ENCODE data around the gene HOXD9. TPM values are rescaled to one million over a fixed set of nuclear protein-coding genes. Genes with fewer than 3 reads are reported as not detected.

HOXD9 gene
- total RNA-seq, 1 donor from 2014 or later, result 4.7 TPM

DNA sequence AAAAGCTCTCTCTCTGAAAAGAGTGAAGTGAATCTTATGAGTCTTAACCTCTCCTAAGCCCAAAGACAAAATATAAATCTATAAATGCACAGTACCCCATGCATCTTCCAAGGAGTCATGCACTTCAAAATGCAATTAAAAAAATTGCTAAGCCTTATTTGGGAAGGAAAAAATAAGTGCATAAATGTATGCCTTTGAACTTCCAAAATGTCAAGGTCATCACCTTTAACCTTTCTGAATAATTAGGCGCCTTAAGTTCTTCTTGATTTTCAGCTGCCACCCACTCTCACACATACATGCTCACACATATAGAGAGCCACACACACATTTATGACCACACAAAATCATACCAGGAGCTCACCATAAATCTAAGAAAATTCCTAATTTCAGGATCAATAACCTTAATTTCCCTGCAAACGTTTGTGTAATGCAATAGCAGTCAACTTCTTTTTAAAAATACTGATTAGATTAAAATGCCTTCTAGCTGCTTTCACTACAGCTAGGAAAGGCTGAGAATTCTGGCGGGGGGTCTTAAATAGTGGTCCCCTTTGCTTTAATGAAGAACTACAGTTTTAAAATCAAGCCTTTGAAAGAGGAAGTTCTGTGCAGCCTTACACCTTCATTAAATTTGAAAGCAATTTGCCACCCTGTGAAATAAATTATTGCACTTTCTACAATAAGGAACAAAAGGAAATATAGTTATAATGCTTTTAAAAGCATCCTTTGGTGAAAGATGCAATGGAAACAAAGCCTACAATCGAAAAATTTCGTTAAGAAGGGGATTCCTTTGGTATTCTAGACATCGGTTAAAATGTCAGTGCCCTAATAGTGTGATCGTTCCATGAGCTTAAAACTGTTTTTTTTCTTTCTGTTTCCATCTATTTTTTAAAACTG is 11.9 kb upstream of the HOXD9 start:
- DNase-seq, result no peak

DNA sequence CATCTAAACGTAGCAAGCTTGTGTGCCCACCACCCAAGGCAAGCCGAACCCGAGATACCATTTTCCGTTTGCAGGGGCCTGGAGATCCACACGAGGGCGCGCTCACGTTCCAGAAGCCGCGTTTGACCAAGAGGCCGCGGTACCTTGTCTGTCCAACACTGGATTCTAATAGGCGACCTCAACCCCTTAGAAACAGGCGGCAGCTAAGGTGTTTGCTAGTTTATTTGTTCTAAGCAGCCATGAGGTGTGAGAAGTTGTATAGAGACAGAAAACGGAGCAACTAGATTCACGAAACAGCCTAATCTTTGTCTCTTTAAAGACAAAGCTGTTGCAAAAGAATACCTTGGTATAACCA is 11.2 kb upstream of the HOXD9 start:
- DNase-seq, result no peak

DNA sequence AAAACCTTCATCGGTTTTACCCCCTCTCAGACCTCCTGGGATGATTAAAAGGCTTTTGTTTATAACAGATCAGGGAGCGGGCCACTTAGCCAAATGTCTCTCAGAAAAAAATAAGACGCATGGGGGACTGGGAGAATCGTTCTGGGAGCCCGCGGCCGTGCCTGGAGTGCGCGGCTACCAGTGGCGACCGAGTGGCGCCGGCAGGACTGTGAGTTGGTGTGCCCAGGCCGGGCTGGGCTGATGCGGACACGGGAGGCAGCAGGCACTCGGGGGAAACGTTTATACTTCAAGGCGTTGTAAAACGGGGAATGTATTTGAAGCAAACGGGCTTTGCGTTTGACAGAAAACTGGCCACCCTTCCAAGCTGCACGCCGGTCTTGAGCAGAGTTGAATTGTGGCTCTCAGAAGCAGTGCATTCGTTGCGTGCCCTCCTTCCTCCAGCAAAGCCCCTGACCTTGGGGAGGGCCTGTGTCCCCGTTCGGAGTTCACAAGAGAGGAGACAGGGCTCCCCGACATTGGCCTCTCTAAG is 10.6 kb upstream of the HOXD9 start:
- DNase-seq, result no peak

DNA sequence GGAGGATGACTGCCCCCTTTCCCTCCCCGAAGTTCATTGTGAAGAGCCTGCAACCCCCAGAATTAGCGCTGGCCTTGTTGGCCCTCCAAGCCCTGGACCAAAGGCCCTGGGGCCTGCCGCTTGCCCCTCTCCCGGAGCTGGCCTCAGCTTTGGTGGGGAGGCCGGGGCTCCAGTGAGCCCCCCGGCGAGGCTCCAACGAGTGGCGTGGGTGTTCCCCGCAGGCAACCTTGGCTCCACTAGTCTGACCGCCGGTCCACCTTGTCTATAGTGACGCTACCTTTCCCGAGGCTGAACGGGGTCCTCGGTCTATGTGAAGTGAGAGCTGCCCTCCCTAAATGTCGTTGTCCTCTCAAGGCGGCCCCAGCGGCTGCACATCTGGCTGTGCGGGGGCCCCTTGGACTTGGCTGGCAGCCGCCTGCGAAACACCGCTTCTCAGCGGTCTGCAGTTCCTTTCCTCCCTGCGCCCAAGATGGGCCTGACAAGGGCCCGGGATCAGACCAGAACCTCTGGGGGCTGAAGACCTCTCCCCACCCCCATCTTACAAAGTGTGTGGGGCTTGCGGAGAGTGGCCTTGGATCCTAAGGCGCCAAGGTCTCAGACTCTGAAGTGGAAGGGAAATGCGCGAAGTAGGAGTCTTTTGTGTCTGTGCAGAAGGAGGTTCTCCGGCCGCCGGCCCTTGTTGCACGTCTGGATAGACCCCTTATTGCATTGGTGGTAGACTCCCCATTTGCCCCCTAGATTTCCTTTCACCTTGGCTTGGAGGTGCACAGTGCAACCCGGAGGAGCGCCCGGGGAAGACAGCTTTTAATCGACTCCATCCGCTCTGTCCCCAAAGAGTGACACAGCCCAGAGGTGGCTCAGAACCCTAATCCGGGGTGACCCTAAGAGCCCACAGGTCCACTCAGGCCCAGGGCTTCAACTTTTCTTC is 9.9 kb upstream of the HOXD9 start:
- no peak for DNase-seq

DNA sequence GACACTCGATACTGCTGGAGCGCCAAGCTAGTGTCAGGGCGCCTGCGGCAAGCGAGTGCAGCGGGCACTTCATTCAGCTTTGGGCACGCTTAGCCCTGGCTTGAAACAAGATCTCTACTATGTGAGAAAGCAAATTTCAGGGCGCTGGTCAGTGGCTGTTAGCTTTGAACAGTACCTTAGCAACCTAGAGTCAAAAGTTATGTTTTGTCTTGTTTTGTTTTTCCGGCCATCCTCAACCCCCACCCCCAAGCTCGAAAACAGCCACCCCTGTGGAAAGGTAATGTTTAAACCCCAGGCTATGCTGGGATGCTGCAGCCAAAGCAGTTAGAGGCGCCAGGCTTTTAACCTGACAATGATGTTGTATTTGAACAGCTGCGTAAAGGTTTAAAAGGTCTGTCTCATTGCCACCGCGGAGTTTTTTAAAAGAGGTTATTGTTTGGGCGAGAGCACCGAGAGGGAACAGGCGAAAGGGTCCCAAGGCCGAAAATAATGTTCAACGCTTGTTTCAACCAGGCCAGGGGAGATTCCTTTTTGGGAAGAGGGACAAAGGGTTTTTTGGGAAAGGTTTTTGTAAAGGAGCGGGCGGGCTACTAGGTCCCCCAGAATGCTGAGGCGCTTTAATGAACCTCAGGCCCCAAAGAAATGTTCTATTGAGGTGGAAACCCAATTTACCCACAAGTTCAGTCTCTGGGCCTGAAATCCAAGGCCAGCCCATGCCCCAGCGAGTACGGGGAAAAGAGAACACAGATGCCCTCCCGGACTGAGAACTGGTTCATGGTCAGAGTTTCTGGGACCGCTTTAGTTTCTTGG is 8.2 kb upstream of the HOXD9 start:
- no peak for DNase-seq

DNA sequence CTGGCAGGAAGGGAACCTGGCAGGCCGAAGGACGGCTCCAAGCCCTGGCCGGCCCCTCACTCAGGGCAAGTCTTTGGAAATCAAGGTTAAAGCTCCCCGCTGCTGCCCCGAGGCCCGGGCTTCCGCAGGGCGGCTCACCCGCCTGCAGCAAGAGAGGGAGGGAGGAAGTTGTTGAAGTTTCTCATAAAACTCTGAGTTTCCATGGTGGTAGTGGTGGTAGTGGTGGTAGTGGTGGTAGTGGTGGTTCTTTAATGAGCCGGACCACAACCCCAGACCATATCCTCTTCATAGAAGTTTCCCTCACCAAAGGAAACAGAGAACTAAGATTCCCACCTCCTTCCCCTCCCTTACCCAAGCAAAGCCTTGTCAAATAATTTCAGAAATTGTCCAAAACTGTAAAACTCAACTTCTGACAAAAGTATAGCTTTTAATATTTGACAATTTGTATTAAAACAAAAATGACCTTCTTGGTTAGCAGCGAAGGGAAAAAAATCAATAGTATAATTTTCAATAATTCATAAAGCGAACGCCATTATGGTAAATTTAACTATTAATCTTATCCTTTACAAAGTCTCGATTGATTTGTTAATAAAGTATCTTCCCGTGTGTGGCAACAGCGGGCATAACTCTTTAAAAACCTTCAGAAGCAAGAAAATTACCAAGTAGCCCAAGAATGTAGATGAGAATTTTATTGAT is 7.4 kb upstream of the HOXD9 start:
- no peak for DNase-seq

DNA sequence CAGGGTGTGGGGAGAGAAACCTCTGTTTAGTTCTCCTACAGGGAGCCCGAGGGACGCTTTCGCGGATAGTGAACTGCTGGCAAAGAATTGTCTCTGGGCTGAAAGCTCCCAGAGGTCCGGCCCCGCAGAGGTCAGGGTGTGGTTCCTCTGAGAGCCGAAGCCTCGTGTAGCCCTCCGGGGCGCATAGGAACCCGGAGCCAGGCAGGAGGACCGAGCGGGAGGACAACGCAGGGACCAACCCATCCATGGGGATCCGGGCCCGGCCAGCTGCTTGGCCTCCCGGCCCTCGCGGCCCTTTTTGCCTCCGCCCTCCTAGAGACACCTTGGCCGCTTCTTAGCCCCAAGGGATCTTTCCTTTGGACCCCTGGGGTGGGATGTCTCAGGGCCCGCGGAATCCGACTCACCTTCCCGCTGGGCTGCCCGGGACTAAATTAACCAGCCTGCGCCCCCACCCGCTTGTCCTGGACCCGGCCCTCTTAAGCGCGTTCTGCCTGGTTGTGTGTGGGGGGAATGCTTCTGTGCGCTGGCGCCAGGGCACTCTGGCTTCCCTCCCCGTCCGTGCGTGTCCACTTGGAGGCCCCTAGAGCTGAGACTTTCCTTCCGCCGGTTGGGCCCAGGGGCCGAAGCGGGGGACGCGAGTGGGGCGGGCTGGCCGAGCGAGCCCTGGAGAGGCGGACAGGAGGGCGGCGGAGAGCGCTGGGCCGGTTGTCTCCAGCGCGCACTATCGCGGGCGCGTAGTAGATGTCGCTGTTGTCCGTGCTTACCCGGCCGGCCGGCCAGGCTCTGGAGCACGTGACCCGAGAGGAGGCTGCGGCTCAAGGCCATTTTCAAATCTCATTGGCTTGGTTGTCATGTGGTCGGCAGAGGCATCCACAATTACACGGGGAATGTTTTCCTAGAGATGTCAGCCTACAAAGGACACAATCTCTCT is 6.4 kb upstream of the HOXD9 start, which contains the start of gene HOXD10:
Gene HOXD10, plus strand, starts transcription at position 896 of the 931 bp plus-strand sequence. CDS start 56 bp downstream, outside the sequence.
- DNase-seq, result no peak

DNA sequence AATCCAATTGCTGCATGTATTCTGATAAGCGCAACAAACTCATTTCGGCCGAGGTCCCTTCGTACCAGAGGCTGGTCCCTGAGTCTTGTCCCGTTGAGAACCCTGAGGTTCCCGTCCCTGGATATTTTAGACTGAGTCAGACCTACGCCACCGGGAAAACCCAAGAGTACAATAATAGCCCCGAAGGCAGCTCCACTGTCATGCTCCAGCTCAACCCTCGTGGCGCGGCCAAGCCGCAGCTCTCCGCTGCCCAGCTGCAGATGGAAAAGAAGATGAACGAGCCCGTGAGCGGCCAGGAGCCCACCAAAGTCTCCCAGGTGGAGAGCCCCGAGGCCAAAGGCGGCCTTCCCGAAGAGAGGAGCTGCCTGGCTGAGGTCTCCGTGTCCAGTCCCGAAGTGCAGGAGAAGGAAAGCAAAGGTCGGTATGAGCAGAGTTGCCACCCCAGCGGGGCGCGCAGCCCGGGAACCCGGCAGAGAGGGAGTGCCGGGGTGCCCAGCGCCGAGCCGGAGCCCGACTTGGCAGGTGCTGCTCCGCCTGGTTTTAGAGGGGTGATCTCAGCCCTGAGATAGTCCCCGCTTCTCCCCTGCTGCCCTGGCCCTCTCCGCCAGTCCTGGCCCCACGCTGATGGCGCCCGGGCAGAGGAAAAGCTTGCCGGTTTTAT is 5.2 kb upstream of the HOXD9 start:
- DNase-seq, result no peak

DNA sequence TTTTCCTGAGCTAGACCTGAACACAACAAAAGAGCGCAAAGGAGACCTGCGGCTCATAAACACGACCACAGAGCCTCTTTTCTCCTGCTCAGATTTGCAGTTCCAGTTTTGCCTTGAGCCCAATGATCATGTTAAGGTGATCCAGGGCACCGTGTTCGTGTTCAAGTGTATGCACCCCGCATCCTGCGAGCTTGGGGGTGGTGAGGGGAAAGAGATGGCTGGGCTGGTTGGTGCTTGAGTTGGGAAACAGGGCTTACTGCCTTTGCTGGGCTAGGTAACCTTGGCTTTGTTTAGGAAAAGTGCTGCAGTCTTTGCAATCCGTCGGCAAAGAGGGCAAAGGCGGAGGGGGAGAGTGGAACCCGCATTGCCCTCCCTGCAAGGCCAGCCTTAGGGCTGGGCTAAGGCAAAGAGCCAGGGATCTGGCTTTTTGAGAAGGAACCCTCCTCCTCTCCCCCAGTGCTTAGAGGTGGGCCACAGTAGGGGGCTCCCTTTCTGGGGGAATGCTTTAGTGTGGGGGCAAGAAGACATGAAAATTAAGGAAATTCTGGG is 4.6 kb upstream of the HOXD9 start:
- DNase-seq, result no peak

DNA sequence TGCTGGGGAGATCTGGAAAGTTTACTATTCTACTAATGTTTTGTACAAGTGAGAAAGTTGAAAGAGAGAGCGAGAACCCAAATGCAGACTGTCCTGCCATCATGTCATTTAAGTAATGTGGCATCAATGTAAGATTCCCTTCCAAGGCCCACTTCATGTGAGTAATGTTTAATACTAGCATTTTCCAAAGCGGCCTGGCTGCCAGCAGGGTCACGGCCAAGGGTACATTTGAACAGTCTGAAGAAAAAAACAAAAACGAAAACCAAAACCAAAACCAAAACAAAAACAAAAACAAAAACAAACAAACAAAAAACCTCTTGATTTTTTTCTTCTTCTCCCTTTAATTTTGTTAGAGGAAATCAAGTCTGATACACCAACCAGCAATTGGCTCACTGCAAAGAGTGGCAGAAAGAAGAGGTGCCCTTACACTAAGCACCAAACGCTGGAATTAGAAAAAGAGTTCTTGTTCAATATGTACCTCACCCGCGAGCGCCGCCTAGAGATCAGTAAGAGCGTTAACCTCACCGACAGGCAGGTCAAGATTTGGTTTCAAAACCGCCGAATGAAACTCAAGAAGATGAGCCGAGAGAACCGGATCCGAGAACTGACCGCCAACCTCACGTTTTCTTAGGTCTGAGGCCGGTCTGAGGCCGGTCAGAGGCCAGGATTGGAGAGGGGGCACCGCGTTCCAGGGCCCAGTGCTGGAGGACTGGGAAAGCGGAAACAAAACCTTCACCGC is 3.7 kb upstream of the HOXD9 start:
- DNase-seq, result no peak

DNA sequence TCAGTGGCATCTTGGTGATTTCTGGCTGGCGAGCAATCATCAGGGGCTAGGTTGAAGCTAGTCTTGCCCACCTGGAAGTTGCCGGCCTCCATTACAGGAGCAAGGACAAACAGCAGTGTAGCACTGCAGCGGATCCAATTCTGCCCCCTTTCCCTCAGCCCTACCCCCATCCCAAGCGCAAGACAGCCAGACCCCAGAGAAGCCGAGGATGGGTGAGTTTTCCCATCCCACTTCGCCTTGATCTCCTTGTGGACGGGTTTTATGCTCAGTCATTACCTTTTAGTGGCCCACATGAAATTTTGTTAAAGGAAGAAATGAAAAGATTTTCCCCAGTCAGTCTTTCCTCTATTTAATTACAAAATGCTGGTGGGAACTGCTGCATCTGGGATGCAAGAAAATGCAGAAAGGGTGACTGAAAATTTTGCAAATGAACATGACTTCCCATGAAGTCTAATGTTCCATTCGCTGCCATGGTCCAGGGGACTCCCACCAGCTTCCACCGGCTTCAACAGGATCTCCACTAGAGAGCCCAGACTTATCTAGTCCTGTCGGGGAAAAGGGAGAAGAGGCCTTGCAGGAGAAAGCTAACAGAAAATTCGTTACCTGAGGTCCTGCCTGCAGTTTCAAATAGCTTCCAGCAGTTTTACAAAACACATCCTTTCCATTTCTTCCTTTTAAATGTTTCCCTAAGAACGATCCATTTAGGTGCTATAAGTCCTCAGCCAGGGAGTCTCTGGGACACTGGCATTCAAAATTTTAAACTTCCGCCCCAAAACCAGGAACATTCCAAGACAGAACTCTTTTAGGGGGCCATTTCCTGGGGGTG is 1.9 kb upstream of the HOXD9 start:
- DNase-seq, result no peak

DNA sequence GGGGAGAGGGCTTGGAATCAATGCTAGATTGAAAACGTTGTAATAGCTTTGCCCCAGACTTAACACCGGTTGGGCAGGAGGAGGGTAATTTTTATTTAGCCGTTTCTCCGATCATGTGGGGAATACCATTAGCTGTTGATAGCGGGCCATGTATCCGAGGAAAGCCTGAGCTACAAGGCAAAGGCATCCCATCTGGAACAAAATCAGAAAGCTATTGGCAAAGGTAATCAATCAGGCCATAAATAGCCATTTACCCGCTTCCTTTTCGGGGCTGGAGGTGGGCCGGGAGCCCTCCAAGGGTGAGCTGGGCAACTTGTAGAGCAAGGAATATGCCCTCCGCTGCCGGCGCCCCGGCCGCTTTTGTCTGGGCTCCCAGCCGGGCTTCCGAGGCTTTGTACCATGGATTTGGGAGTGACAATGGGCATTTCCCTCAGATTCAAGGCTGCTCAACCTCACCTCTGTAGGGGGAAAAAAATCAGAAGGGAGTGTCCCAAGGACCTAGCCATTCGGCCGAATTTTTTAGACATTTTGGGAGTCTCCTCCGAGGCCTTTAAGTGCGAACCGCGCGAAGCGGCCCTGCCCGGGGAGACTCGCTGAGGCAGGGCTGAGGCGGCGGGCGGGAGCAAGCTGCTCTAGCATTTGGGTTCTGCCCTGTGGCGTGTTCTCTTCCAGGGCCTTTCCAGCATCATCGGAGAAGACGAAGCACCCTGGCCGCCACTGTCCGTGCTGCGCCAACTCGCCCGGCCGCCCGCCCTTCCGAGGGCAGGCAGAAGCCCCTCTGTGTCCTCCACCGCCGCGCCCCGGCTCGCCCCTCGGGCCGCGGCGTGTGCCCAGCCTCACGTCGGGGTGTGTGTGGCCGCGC is 1.1 kb upstream of the HOXD9 start:
- DNase-seq, result no peak

DNA sequence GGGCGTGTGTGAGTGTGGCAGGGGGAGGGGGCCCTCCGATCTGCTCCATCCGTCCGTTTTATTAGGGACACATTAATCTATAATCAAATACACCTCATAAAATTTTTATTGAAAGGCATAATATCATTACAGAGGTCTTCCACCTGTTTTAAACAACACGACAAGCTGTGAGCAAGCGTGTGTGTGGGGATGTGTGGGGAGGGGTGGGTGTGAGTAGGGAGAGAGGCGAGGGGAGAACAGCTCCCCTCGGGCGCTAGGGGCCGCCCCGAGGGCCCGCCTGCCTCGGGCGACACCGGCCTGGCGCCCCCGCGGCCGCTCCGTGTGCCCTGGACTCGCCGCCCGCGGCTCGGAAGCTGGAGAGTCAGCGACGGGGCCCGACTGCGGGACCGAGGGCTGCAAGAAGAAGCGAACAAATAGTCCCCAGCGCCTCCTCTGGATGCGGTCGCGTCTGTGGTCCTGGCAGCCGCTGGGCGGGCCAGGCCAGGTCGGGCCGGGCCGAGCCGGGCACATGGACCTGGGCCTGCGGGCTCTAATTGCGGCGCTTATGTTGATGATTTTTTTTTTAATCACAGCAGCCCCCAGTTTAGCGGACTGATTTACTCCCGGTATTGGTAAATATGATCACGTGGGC is 352 bp upstream of the HOXD9 start:
- peak; percentile 62 for DNase-seq

DNA sequence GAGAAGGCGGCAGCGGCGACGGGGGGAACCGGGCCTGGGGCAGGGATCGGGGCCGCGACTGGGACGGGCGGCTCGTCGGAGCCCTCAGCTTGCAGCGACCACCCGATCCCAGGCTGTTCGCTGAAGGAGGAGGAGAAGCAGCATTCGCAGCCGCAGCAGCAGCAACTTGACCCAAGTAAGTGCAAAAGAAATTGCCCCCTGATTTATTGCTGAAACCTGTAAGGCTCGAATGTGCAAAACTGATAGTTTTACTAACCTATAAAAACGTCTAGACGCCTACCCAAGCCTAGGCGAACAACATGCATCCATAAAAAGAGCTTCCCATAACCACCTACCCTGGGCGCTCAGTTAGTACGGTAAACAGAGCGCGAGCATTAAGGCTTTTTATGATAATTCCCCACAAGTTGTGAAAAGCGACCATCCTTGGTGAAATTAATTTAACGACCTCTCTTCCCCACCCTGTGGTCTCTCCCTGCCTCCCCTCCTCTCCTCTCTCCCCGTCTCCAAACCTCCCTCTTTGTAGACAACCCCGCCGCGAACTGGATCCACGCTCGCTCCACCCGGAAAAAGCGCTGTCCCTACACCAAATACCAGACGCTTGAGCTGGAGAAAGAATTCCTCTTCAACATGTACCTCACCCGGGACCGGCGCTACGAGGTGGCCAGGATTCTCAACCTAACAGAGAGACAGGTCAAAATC is 1.0 kb downstream of the HOXD9 start:
- DNase-seq, result no peak

All from skin of body (tissue), 2 donors.